Measurements from ENCODE around the gene ZNF57. TPM values are rescaled to one million over a fixed set of nuclear protein-coding genes. Genes with fewer than 3 reads are reported as not detected.

ZNF57 gene
- total and polyA plus RNA-seq, 3 donors from 2014 or later = 21.9 to 27.0 (median 26.4) TPM

GRCh38 chr19:2949939-2950285 lies 49.2 kb downstream of the ZNF57 start:
- peak overlapping the region; percentile 97 to 98 for H3K27ac ChIP-seq
- H3K4me3 ChIP-seq = peak overlapping the region; percentile 77 to 84
- no peaks in the 10 kb centered on the region for H3K9me3 ChIP-seq
- no peak for DNase-seq
- WGBS, 2 donors = 1% methylated on average over 11 of the region's 11 CpGs
- peaks cover 8% of the 10 kb centered on the region for H3K4me1 ChIP-seq
- TF ChIP-seq CTCF (IDR thresholded peaks at IDR 0.05) (no peak), POLR2A (IDR thresholded peaks at IDR 0.05) (no peak)
- H3K27me3 ChIP-seq = no peaks in the 10 kb centered on the region
- intact Hi-C loops (cut with DNase I; ENCODE audit: low total_unique reads) = no loop called here
- no peaks in the 10 kb centered on the region for H3K36me3 ChIP-seq (ENCODE audit: low read depth, missing control alignments)

GRCh38 chr19:2950286-2951124 lies 49.8 kb downstream of the ZNF57 start:
- Histone ChIP-seq H3K27ac (peak overlapping the region; percentile 97 to 98), H3K27me3 (no peaks in the 10 kb centered on the region), H3K4me1 (peaks cover 7% of the 10 kb centered on the region), H3K9me3 (no peaks in the 10 kb centered on the region), H3K36me3 (ENCODE audit: low read depth, missing control alignments) (no peaks in the 10 kb centered on the region), H3K4me3 (peak overlapping the region; percentile 77 to 84)
- intact Hi-C loops (cut with DNase I; ENCODE audit: low total_unique reads) = no loop called here
- 0% methylated on average over 39 to 44 of the region's 53 CpGs for WGBS, 2 donors
- no peak for TF ChIP-seq POLR2A (IDR thresholded peaks at IDR 0.05)
- TF ChIP-seq CTCF (IDR thresholded peaks at IDR 0.05) = no peak
- DNase-seq = peak; percentile 100

GRCh38 chr19:2952953-2953481 lies 52.3 kb downstream of the ZNF57 start:
- DNase-seq = no peak
- Histone ChIP-seq H3K4me1 (peaks cover 5% of the 10 kb centered on the region), H3K4me3 (no peak overlapping the region), H3K9me3 (no peaks in the 10 kb centered on the region), H3K36me3 (ENCODE audit: low read depth, missing control alignments) (no peaks in the 10 kb centered on the region), H3K27ac (no peak overlapping the region), H3K27me3 (no peaks in the 10 kb centered on the region)
- TF ChIP-seq POLR2A (IDR thresholded peaks at IDR 0.05) (no peak), CTCF (IDR thresholded peaks at IDR 0.05) (no peak)
- intact Hi-C loops (cut with DNase I; ENCODE audit: low total_unique reads) = no loop called here
- WGBS, 2 donors = 70 to 72% methylated on average over 9 of the region's 9 CpGs

- no peak overlapping the region for H3K27ac ChIP-seq
- no peaks in the 10 kb centered on the region for H3K27me3 ChIP-seq
- intact Hi-C loops (cut with DNase I; ENCODE audit: low total_unique reads) = no loop called here
- no peaks in the 10 kb centered on the region for H3K9me3 ChIP-seq
- WGBS, 2 donors = 87 to 93% methylated on average over 5 of the region's 5 CpGs
- DNase-seq = no peak
- no peaks in the 10 kb centered on the region for H3K36me3 ChIP-seq (ENCODE audit: low read depth, missing control alignments)
- no peaks in the 10 kb centered on the region for H3K4me1 ChIP-seq
- no peak for TF ChIP-seq POLR2A (IDR thresholded peaks at IDR 0.05)
- no peak for TF ChIP-seq CTCF (IDR thresholded peaks at IDR 0.05)
- H3K4me3 ChIP-seq = no peak overlapping the region
These were observed 56.4 kb downstream of the ZNF57 start for GRCh38 chr19:2957160-2957559.
